ENCODE results near the gene EAF1.

EAF1 gene

DNA sequence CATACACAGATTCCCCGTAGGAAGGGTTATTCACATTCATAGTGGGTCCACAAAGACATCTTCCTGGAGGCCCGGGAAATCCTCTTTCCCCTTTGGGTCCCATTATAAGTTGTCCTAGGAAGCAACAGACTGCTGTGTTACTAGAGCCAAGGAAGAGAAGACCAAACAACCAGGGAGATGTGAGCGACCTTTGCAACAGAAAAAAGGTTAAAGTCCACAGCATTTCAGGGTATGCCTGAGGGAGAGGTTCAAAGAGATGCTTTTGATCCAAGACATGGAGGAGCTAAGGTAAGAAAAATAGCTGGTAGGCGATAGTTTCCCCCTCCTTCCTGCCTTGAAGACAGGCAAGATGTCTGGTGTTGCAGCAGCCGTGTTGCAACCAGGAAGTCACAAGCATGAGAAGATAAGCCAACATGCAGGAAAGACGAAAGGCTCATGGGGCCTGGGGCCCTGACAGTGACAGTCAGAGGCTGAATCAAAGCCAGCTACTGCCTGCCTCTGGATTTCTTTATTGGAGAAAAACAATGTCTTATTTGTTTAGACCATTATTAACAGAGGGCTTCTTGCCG is 30.9 kb downstream of the EAF1 start:
- H3K4me3 ChIP-seq (ENCODE audit: low read depth, low read length): no peak overlapping the region
- H3K36me3 ChIP-seq: no peaks in the 10 kb centered on the region
- no peaks in the 10 kb centered on the region for H3K27me3 ChIP-seq (ENCODE audit: insufficient read depth, low read depth, severe bottlenecking)
- no peaks in the 10 kb centered on the region for H3K9me3 ChIP-seq (ENCODE audit: severe bottlenecking)
- no peak for DNase-seq
- TF ChIP-seq, protein P1, sequence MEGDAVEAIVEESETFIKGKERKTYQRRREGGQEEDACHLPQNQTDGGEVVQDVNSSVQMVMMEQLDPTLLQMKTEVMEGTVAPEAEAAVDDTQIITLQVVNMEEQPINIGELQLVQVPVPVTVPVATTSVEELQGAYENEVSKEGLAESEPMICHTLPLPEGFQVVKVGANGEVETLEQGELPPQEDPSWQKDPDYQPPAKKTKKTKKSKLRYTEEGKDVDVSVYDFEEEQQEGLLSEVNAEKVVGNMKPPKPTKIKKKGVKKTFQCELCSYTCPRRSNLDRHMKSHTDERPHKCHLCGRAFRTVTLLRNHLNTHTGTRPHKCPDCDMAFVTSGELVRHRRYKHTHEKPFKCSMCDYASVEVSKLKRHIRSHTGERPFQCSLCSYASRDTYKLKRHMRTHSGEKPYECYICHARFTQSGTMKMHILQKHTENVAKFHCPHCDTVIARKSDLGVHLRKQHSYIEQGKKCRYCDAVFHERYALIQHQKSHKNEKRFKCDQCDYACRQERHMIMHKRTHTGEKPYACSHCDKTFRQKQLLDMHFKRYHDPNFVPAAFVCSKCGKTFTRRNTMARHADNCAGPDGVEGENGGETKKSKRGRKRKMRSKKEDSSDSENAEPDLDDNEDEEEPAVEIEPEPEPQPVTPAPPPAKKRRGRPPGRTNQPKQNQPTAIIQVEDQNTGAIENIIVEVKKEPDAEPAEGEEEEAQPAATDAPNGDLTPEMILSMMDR (IDR thresholded peaks at IDR 0.05; ENCODE audit: low read depth, low read length): no peak
- H3K27ac ChIP-seq: no peak overlapping the region

DNA sequence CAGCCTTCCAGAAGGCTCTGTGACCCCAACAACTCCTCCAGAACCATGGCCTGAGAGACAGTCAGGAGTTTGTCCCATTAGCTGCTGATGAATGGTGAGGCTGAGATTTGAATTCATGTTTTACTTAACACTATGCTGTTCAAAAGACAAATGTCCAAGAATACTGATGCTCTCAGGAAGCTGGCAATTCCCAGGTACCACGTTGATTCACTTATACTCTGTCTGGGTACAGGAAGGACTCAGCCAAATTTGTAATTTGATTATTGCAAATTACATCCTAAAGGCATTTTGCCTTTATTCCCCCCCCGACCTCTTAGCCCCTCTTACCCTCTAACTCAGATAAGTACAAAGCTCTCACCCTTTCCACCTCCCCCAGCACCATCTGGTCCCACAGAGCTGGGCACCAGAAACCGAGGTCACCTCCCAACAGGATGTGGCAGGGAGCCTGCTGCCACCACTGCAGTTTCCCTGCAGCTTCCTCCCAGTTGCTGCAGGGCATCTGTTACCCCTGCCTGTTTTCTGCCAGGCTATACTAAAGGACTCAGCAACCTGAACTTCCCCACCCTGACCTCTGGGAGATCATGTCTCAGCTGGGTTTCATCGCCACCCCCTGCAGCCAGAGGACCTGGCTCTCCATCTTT is 33.6 kb downstream of the EAF1 start:
- H3K4me3 ChIP-seq (ENCODE audit: low read depth, low read length): no peak overlapping the region
- TF ChIP-seq, protein P1 (IDR thresholded peaks at IDR 0.05; ENCODE audit: low read depth, low read length): no peak
- peak; percentile 59 for DNase-seq
- no peaks in the 10 kb centered on the region for H3K36me3 ChIP-seq
- H3K27ac ChIP-seq: no peak overlapping the region
- H3K9me3 ChIP-seq (ENCODE audit: severe bottlenecking): no peaks in the 10 kb centered on the region
- H3K27me3 ChIP-seq (ENCODE audit: insufficient read depth, low read depth, severe bottlenecking): no peaks in the 10 kb centered on the region

DNA sequence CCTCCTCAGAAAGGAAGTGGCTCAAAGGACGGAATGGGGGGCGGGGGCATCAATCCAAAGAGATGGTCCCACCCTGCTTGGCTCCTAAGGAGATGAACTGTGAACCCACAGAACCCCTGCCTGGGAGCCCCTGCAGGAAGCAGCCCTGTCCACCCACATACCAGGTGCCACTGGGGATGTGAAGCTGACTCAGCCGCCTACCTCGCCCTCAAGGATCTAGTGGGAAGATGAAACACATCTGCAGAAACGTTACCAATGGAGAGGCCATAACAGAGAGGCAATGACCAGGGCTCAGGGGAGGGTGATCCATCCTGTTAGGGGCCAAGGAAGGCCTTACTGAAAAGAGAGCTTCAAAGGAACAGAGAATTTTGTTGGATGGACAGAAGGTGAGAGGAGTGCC is 35.1 kb downstream of the EAF1 start:
- Histone ChIP-seq H3K36me3 (no peaks in the 10 kb centered on the region), H3K27me3 (ENCODE audit: insufficient read depth, low read depth, severe bottlenecking) (no peaks in the 10 kb centered on the region), H3K27ac (no peak overlapping the region), H3K9me3 (ENCODE audit: severe bottlenecking) (no peaks in the 10 kb centered on the region), H3K4me3 (ENCODE audit: low read depth, low read length) (no peak overlapping the region)
- TF ChIP-seq, protein P1 (IDR thresholded peaks at IDR 0.05; ENCODE audit: low read depth, low read length): no peak
- no peak for DNase-seq

DNA sequence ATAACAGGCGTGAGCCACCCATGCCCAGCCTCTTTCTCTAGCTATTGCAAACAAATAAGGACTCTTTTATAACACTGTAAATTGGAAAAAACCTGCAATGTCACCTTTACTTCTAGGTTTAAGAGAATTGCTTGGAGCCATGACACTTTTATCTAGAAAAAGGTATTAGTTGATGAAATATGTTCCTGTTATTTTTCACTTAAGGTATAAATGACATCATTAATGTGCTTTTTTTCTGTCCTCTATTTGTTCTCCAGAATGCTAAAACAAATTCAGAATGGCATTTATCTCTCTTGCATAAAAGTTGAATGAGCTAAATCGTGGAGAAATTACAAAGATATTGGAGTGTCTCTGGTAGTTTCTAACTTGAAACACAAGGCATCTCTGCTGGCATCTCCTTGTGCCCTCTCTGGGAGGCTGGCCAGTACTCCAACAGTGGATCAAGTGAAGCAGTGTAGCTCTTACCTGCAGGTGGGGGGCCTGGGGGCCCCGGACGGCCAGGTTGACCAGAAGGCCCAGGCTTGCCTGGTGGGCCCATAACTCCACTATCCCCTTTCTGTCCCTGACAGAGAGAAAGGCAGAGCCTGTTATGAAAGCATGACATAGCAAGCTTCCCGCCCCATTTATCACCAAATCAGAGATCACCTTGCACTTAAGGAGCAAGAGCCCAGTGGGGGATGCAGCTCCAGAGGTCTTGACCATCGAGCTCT is 38.6 kb downstream of the EAF1 start:
- Histone ChIP-seq H3K27me3 (ENCODE audit: insufficient read depth, low read depth, severe bottlenecking) (no peaks in the 10 kb centered on the region), H3K36me3 (no peaks in the 10 kb centered on the region), H3K27ac (no peak overlapping the region), H3K9me3 (ENCODE audit: severe bottlenecking) (no peaks in the 10 kb centered on the region), H3K4me3 (ENCODE audit: low read depth, low read length) (no peak overlapping the region)
- TF ChIP-seq, protein P1 (IDR thresholded peaks at IDR 0.05; ENCODE audit: low read depth, low read length): no peak
- DNase-seq: no peak

DNA sequence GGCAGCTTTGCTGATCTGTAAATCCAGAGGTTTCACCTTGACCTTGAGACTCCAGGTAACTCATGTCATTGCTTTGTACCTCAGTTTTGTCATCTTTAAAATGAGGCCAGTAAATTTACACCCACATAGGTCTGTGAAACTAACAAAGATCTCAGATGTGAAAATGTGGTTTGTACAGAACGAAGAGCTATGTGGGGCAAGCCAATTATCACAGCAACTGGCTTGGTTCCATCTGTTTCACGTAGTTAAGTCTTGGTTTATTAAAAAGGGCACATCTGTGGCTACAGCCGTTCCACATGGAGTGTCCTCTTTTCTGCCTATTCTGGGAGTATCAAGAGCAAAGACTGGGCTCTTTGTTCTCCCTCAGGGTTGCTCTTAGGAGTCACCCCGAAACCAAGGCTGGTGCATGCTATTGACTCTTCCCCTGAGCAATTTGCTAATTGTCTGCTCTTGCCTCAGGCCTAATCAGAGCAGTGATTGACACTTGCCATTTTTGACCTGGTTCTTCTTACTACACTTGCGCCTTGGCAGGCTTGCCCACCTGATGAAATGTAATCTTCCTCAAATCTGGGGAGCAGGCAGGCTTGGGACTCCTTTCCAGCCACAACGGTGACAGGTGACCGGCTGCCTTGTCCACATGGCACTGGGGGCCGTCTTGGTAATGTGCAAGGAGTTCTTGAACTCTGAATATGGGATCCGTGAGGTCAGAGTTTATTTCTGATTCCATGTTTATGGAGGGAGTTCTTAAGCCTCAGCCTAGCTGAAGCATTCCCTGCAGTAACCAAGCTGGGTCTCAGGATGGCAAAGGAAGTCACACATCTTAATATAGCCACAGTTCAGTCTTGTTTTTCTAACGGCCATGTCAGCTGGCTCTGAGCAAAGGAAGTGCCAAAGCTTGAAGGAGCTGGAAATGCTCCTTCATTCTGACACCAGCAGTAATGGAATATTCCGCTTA is 40.1 kb downstream of the EAF1 start:
- DNase-seq: no peak
- Histone ChIP-seq H3K36me3 (no peaks in the 10 kb centered on the region), H3K27ac (no peak overlapping the region), H3K4me3 (ENCODE audit: low read depth, low read length) (no peak overlapping the region), H3K27me3 (ENCODE audit: insufficient read depth, low read depth, severe bottlenecking) (no peaks in the 10 kb centered on the region), H3K9me3 (ENCODE audit: severe bottlenecking) (no peaks in the 10 kb centered on the region)
- TF ChIP-seq, protein P1 (IDR thresholded peaks at IDR 0.05; ENCODE audit: low read depth, low read length): no peak
